OCI-LY7 (cell line): ENCODE data around the gene XG. TPM values are rescaled to one million over a fixed set of nuclear protein-coding genes. Genes with fewer than 3 reads are reported as not detected.

Experiments used
- BruUV-seq: library from RNA; stranded (reverse); fragments of 400-500 nt; replicated peaks from 2 replicates; lab custom pipeline; 2021; lab: Mats Ljungman, UMichigan
- CTCF ChIA-PET: fragments of 300-600 bp; sonication (Branson Sonifier 250); formaldehyde crosslinking; loops from one replicate; lab custom pipeline; 2022; ENCODE audit warnings: antibody characterized with exemption; ENCODE audit not compliant: unreplicated experiment; lab: Charles Lee
- POLR2A ChIA-PET: fragments of 300-600 bp; sonication (Branson Sonifier 250); formaldehyde crosslinking; loops from one replicate; lab custom pipeline; 2022; ENCODE audit warnings: antibody characterized with exemption; lab: Charles Lee
- DNase-seq: peaks from one replicate; pipeline ENCODE4 v3.0.0-alpha.2; 2015; ENCODE audit warnings: low spot score
- H2AFZ ChIP-seq: fragments of 200-600 bp; sonication (generic), shearing (Covaris generic); 2 replicates; pipeline ENCODE4 v1.6.1; 2014; ENCODE audit warnings: mild to moderate bottlenecking, antibody characterized with exemption, low read length, moderate library complexity
- H3K27ac ChIP-seq: fragments of 200-600 bp; sonication (generic); 2 replicates; pipeline ENCODE4 v1.5.1; 2014; ENCODE audit warnings: mixed run types, low read depth, mild to moderate bottlenecking, moderate library complexity, low read length, inconsistent platforms; ENCODE audit not compliant: poor library complexity, severe bottlenecking
- H3K36me3 ChIP-seq: fragments of 200-600 bp; sonication (generic); 2 replicates; pipeline ENCODE4 v1.6.1; 2014; ENCODE audit warnings: mild to moderate bottlenecking, antibody characterized with exemption, low read length, moderate library complexity, mixed read lengths; ENCODE audit not compliant: insufficient read depth
- H3K4me1 ChIP-seq: fragments of 200-600 bp; sonication (generic); 2 replicates; pipeline ENCODE4 v1.5.1; 2014; ENCODE audit warnings: mild to moderate bottlenecking, low read length; ENCODE audit not compliant: insufficient read depth, poor library complexity, severe bottlenecking
- H3K4me2 ChIP-seq: fragments of 200-600 bp; sonication (generic); 2 replicates; pipeline ENCODE4 v1.6.1; 2014; ENCODE audit warnings: mild to moderate bottlenecking, low read length
- H3K4me3 ChIP-seq: fragments of 200-600 bp; sonication (generic); 2 replicates; pipeline ENCODE4 v1.5.1; 2014; ENCODE audit warnings: mild to moderate bottlenecking, low read depth, low read length; ENCODE audit not compliant: poor library complexity, severe bottlenecking
- H3K79me2 ChIP-seq: fragments of 200-600 bp; sonication (generic); 2 replicates; pipeline ENCODE4 v1.6.1; 2016; ENCODE audit warnings: low read depth, mild to moderate bottlenecking, low read length, moderate library complexity, mixed read lengths; ENCODE audit not compliant: insufficient read depth
- H3K9me2 ChIP-seq: fragments of 200-600 bp; sonication (generic); 2 replicates; pipeline ENCODE4 v1.6.1; 2016; ENCODE audit warnings: mild to moderate bottlenecking, low read length, mixed read lengths; ENCODE audit not compliant: insufficient read depth
- H3K9me3 ChIP-seq: fragments of 200-600 bp; sonication (generic); 2 replicates; pipeline ENCODE4 v1.6.1; 2014; ENCODE audit warnings: mild to moderate bottlenecking, mixed run types, low read length, mixed read lengths
- H4K20me1 ChIP-seq: fragments of 200-600 bp; sonication (generic); 2 replicates; pipeline ENCODE4 v1.6.1; 2014; ENCODE audit warnings: mild to moderate bottlenecking, antibody characterized with exemption, low read length, moderate library complexity, mixed read lengths; ENCODE audit not compliant: insufficient read depth
- EZH2phosphoT487 ChIP-seq: fragments of 200-600 bp; sonication (generic); IDR thresholded peaks from 2 replicates; pipeline ENCODE4 v1.6.1; 2018; ENCODE audit warnings: low read depth, borderline replicate concordance, mild to moderate bottlenecking, mixed run types, antibody characterized with exemption, low read length, moderate library complexity, mixed read lengths
- intact Hi-C: fragments of 100-400 bp; cut with micrococcal nuclease; formaldehyde crosslinking; loops from one replicate; pipeline ENCODE4 v1.10.0; 2022; ENCODE audit not compliant: unreplicated experiment
- total RNA-seq, 2 experiments: library from RNA; depleted of rRNA in 1 of 2; stranded (reverse); fragments of >200 nt in 1 of 2; shearing (Covaris generic) in 1 of 2; gene quantifications; 2 replicates each; pipeline ENCODE4 v1.2.3, GENCODE V29; 2014 to 2022
- TF ChIP-seq, protein P1 (sequence below): fragments of 200-600 bp; sonication (generic); conservative IDR thresholded peaks from 2 replicates; pipeline ENCODE4 v1.5.1; 2014; ENCODE audit warnings: mild to moderate bottlenecking, antibody characterized with exemption, low read length, moderate library complexity, mixed read lengths

The XG gene
- total RNA-seq, 2 experiments from 2014 or later, result not detected

DNA sequence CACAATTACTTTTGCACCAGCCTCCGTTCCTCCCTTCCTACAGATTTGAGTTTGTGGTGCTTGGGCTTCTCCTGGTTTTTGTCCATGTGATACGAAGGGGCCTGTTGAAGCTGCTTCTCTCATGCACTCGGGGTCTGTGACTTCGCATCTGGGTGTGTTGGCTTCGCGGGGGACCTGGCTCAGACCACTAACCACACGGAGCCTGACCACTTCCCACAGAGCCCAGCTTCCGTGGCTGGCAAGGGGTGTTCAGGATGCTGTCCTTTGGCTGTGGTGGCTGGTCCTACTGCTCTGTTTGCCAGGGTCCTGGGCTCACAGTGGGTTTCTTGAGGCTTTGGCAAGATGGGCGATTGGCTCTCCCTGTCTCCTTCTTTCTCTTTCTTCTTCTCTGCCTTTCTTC, 19.8 kb upstream of the XG start:
- Histone ChIP-seq H3K4me3 (no peak overlapping the region), H3K4me2 (no peak overlapping the region), H2AFZ (no peak overlapping the region), H3K36me3 (peaks cover 40% of the 10 kb centered on the region), H3K9me3 (no peaks in the 10 kb centered on the region), H3K4me1 (no peaks in the 10 kb centered on the region), H3K79me2 (no peaks in the 10 kb centered on the region), H4K20me1 (no peaks in the 10 kb centered on the region), H3K9me2 (no peaks in the 10 kb centered on the region), H3K27ac (no peak overlapping the region)
- ChIA-PET CTCF (no interaction called here), POLR2A (no interaction called here)
- no peak for TF ChIP-seq EZH2phosphoT487
- TF ChIP-seq, protein P1, sequence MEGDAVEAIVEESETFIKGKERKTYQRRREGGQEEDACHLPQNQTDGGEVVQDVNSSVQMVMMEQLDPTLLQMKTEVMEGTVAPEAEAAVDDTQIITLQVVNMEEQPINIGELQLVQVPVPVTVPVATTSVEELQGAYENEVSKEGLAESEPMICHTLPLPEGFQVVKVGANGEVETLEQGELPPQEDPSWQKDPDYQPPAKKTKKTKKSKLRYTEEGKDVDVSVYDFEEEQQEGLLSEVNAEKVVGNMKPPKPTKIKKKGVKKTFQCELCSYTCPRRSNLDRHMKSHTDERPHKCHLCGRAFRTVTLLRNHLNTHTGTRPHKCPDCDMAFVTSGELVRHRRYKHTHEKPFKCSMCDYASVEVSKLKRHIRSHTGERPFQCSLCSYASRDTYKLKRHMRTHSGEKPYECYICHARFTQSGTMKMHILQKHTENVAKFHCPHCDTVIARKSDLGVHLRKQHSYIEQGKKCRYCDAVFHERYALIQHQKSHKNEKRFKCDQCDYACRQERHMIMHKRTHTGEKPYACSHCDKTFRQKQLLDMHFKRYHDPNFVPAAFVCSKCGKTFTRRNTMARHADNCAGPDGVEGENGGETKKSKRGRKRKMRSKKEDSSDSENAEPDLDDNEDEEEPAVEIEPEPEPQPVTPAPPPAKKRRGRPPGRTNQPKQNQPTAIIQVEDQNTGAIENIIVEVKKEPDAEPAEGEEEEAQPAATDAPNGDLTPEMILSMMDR, result no peak
- BruUV-seq, result no TSS peak
- DNase-seq, result no peak
- intact Hi-C loops, result no loop called here

DNA sequence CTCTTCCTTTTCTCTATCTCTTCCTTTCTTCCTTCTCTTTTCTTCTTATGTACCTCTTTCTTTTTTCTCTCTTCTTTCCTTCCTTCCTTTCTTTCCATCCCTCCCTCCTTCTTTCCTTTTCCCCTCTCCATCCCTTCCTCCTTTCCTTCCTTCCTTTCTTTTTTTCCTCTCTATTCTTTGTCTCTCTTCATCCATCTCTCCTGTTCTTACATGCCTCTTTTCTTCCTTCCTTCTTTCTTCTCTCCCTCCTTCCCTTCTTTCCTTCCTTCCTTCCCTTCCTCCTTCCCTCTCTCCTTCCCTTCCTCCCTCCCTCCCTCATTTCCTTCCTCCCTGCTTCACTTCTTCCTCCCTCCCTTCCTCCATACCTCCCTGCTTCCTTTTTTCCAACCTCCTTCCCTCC, 19.2 kb upstream of the XG start:
- DNase-seq, result no peak
- POLR2A ChIA-PET, result no interaction called here
- CTCF ChIA-PET, result no interaction called here
- Histone ChIP-seq H3K9me3 (no peaks in the 10 kb centered on the region), H3K4me3 (no peak overlapping the region), H3K4me1 (no peaks in the 10 kb centered on the region), H2AFZ (no peak overlapping the region), H3K9me2 (no peaks in the 10 kb centered on the region), H3K27ac (no peak overlapping the region), H3K79me2 (no peaks in the 10 kb centered on the region), H3K4me2 (no peak overlapping the region), H4K20me1 (no peaks in the 10 kb centered on the region), H3K36me3 (peaks cover 40% of the 10 kb centered on the region)
- TF ChIP-seq EZH2phosphoT487, result no peak
- TF ChIP-seq, protein P1, result no peak
- no TSS peak for BruUV-seq
- intact Hi-C loops, result no loop called here

DNA sequence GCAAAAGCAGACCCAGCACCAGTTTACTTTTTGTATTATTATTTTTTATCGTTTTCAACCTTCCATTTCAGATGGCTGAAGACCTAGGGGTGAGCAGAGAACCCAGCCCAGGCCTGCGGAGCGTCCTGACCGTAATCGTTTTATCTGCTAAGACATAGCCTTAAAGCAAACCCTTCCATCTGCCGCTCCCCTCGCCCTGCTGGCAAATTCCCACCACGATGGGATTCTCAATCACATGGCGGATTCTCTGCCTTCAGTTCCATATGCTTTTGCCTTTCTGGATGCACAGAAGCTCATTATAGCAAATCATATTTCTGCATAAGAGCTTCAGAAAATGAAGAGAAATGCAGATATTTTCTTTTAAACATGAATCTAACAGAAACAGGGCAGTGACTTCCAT, 18.6 kb upstream of the XG start:
- no peaks in the 10 kb centered on the region for H3K4me1 ChIP-seq
- H3K9me2 ChIP-seq, result no peaks in the 10 kb centered on the region
- no peaks in the 10 kb centered on the region for H4K20me1 ChIP-seq
- intact Hi-C loops, result no loop called here
- H3K79me2 ChIP-seq, result no peaks in the 10 kb centered on the region
- no TSS peak for BruUV-seq
- no peak overlapping the region for H2AFZ ChIP-seq
- no peaks in the 10 kb centered on the region for H3K9me3 ChIP-seq
- H3K36me3 ChIP-seq, result peaks cover 38% of the 10 kb centered on the region
- no peak overlapping the region for H3K4me2 ChIP-seq
- no peak for TF ChIP-seq EZH2phosphoT487
- TF ChIP-seq, protein P1, result no peak
- no peak overlapping the region for H3K4me3 ChIP-seq
- no peak overlapping the region for H3K27ac ChIP-seq
- CTCF ChIA-PET, result no interaction called here
- no peak for DNase-seq
- POLR2A ChIA-PET, result no interaction called here
